ENCODE data around the gene PACSIN2.

PACSIN2 gene

DNA sequence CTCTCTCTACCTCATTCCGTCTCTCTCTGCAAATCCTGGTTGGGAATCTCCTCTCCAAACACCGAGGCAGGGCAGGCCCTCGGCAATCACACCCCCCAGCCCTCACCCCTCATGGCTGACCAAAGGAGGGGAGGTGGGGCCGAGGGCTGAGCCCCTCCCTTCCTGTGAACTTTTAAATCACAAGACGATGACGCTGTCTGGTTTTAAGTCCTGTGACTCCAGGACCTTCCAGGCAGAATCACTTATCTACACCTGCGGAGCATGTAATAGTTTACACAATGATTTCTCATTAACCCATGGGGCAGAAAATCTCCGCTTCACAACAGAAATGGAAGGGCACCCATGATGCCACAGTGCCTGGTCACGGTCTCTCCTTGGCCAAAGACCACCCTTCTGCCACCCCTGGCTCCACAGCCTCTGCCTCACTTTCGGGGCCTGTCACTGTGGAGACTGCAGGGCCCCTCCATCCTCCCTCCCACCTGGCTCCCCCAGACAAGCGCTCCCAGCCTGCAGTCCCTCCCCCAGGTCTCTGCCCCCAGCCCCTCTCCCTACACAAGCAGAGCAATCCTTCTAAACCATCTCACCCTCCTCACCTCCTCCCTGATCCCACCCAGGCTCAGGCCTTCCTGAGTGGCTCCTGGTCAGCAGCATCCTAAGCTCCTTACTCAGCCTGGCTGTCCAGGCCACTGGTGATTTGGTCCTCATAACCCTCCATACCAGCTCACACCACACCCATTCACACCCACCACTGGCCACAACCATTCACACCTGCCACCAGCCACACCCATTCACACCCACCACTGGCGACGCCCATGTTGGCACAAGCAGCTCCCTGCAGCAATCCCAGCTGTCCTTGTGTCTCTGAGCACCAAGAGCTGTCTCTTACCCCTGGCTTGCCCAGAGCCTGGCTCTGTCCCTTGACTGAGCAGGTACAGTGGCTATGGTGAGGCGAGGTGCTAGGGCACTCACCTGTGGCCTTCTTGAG is 127.1 kb downstream of the PACSIN2 start:
- H3K79me2 ChIP-seq (ENCODE audit: low read length) = no peaks in the 10 kb centered on the region
- H3K9me2 ChIP-seq (replicated peaks; ENCODE audit: insufficient read depth, low read length) = no peaks in the 10 kb centered on the region
- no peak overlapping the region for H3K27ac ChIP-seq (ENCODE audit: low read length)
- no peaks in the 10 kb centered on the region for H3K36me3 ChIP-seq (replicated peaks; ENCODE audit: insufficient read depth, low read length)
- H3K4me1 ChIP-seq (ENCODE audit: low read length) = no peaks in the 10 kb centered on the region
- TF ChIP-seq EZH2 (optimal IDR thresholded peaks at IDR 0.05; ENCODE audit: low read depth, low read length) (no peak), EZH2phosphoT487 (IDR thresholded peaks at IDR 0.05; ENCODE audit: low read length) (no peak)
- TF ChIP-seq, protein P1, sequence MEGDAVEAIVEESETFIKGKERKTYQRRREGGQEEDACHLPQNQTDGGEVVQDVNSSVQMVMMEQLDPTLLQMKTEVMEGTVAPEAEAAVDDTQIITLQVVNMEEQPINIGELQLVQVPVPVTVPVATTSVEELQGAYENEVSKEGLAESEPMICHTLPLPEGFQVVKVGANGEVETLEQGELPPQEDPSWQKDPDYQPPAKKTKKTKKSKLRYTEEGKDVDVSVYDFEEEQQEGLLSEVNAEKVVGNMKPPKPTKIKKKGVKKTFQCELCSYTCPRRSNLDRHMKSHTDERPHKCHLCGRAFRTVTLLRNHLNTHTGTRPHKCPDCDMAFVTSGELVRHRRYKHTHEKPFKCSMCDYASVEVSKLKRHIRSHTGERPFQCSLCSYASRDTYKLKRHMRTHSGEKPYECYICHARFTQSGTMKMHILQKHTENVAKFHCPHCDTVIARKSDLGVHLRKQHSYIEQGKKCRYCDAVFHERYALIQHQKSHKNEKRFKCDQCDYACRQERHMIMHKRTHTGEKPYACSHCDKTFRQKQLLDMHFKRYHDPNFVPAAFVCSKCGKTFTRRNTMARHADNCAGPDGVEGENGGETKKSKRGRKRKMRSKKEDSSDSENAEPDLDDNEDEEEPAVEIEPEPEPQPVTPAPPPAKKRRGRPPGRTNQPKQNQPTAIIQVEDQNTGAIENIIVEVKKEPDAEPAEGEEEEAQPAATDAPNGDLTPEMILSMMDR (IDR thresholded peaks at IDR 0.05; ENCODE audit: low read length) = no peak
- H2AFZ ChIP-seq (ENCODE audit: low read length) = no peak overlapping the region
- no peaks in the 10 kb centered on the region for H3F3A ChIP-seq (ENCODE audit: insufficient read depth, low read length)
- no peaks in the 10 kb centered on the region for H4K20me1 ChIP-seq (ENCODE audit: insufficient read depth, low read length)
- no peak overlapping the region for H3K4me2 ChIP-seq (ENCODE audit: low read depth, low read length)
- no peak overlapping the region for H3K9ac ChIP-seq (ENCODE audit: low read length)
- no peaks in the 10 kb centered on the region for H3K27me3 ChIP-seq (replicated peaks; ENCODE audit: insufficient read depth, low read length)
- no peak overlapping the region for H3K4me3 ChIP-seq (ENCODE audit: low read length)
- no peaks in the 10 kb centered on the region for H3K9me3 ChIP-seq (replicated peaks; ENCODE audit: insufficient read depth, low read length)
- no peak for DNase-seq

DNA sequence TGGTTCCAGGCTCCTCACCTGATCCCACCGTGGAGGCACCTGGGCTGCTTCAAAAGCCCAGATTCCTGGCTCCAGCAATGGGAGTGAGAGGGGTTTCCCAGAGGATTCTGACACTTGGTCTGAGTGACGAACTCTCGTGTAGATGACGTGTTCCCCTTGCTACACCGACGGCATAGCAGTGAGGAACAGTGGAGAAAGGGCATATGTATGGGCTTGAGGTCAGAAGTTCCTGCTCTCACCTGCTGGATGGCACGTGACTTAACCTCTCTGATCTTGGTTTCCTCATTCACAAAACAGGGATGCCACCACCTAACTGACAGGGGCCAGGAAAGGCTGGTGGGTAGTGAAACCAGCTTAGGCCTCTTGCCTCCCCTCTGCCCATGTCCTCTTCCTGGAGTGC is 127.8 kb downstream of the PACSIN2 start:
- Histone ChIP-seq H3K4me2 (ENCODE audit: low read depth, low read length) (no peak overlapping the region), H2AFZ (ENCODE audit: low read length) (no peak overlapping the region), H3K9me2 (replicated peaks; ENCODE audit: insufficient read depth, low read length) (no peaks in the 10 kb centered on the region), H4K20me1 (ENCODE audit: insufficient read depth, low read length) (no peaks in the 10 kb centered on the region), H3K9ac (ENCODE audit: low read length) (no peak overlapping the region), H3K9me3 (replicated peaks; ENCODE audit: insufficient read depth, low read length) (no peaks in the 10 kb centered on the region), H3K79me2 (ENCODE audit: low read length) (no peaks in the 10 kb centered on the region), H3K27ac (ENCODE audit: low read length) (no peak overlapping the region), H3F3A (ENCODE audit: insufficient read depth, low read length) (no peaks in the 10 kb centered on the region), H3K4me3 (ENCODE audit: low read length) (no peak overlapping the region), H3K27me3 (replicated peaks; ENCODE audit: insufficient read depth, low read length) (no peaks in the 10 kb centered on the region), H3K4me1 (ENCODE audit: low read length) (no peaks in the 10 kb centered on the region), H3K36me3 (replicated peaks; ENCODE audit: insufficient read depth, low read length) (no peaks in the 10 kb centered on the region)
- DNase-seq = no peak
- TF ChIP-seq EZH2phosphoT487 (IDR thresholded peaks at IDR 0.05; ENCODE audit: low read length) (no peak), EZH2 (optimal IDR thresholded peaks at IDR 0.05; ENCODE audit: low read depth, low read length) (no peak)
- TF ChIP-seq, protein P1 (IDR thresholded peaks at IDR 0.05; ENCODE audit: low read length) = no peak

DNA sequence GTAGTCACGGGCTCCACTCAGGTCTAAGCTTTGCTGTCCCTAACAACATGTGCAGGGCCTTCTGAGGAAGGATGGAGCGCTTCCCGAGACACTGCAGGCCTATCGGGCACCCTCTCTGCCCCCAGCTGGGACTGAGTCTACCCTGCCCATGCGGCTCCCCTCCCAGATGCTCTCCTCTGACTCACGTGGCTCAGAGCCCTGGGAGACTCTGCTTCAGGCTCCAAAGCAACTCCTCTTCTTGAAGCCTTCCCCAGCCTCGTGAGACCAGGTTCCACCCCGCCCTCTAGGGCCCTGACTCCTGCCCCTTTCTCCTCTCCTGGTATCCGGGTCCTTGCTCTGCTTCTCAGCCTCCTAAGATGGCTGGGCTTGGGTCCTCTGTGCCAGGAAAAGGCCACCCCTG is 129.5 kb downstream of the PACSIN2 start:
- no peaks in the 10 kb centered on the region for H3K9me3 ChIP-seq (replicated peaks; ENCODE audit: insufficient read depth, low read length)
- TF ChIP-seq EZH2phosphoT487 (IDR thresholded peaks at IDR 0.05; ENCODE audit: low read length) = no peak
- TF ChIP-seq, protein P1 (IDR thresholded peaks at IDR 0.05; ENCODE audit: low read length) = no peak
- TF ChIP-seq EZH2 (optimal IDR thresholded peaks at IDR 0.05; ENCODE audit: low read depth, low read length) = no peak
- no peaks in the 10 kb centered on the region for H3K4me1 ChIP-seq (ENCODE audit: low read length)
- H3K9ac ChIP-seq (ENCODE audit: low read length) = no peak overlapping the region
- no peaks in the 10 kb centered on the region for H3K9me2 ChIP-seq (replicated peaks; ENCODE audit: insufficient read depth, low read length)
- H3K27ac ChIP-seq (ENCODE audit: low read length) = no peak overlapping the region
- H3K4me3 ChIP-seq (ENCODE audit: low read length) = no peak overlapping the region
- no peaks in the 10 kb centered on the region for H3K36me3 ChIP-seq (replicated peaks; ENCODE audit: insufficient read depth, low read length)
- no peak overlapping the region for H2AFZ ChIP-seq (ENCODE audit: low read length)
- H4K20me1 ChIP-seq (ENCODE audit: insufficient read depth, low read length) = no peaks in the 10 kb centered on the region
- no peaks in the 10 kb centered on the region for H3F3A ChIP-seq (ENCODE audit: insufficient read depth, low read length)
- no peak for DNase-seq
- H3K79me2 ChIP-seq (ENCODE audit: low read length) = no peaks in the 10 kb centered on the region
- H3K27me3 ChIP-seq (replicated peaks; ENCODE audit: insufficient read depth, low read length) = no peaks in the 10 kb centered on the region
- no peak overlapping the region for H3K4me2 ChIP-seq (ENCODE audit: low read depth, low read length)

All from MM.1S (cell line).